K562 (cell line): ENCODE measurements around the gene GMDS.

Experiments used
- KLF10 ChIP-seq: fragments of 250-450 bp; sonication (Bioruptor Pico); IDR thresholded peaks from 2 replicates; pipeline ENCODE4 v1.6.1; 2021; ENCODE audit warnings: matching md5 sums
- POLR2AphosphoS5 ChIP-seq: IDR thresholded peaks from 2 replicates; pipeline ENCODE4 v1.6.1; 2011; ENCODE audit warnings: mild to moderate bottlenecking, low read depth, low read length, moderate library complexity; ENCODE audit not compliant: control insufficient read depth, insufficient read depth
- RNF2 ChIP-seq: sonication (generic); IDR thresholded peaks from 2 replicates; pipeline ENCODE4 v1.6.1; 2016
- TF ChIP-seq, protein P1 (sequence below): fragments of 250-450 bp; sonication (Bioruptor Pico); IDR thresholded peaks from 2 replicates; pipeline ENCODE4 v1.5.0; 2021
- TF ChIP-seq, protein P2 (sequence below): fragments of 250-450 bp; sonication (Bioruptor Pico); IDR thresholded peaks from 2 replicates; pipeline ENCODE4 v1.4.0; 2020; ENCODE audit warnings: mild to moderate bottlenecking, moderate library complexity
- TF ChIP-seq, protein P3 (sequence below): sonication (generic); formaldehyde crosslinking; IDR thresholded peaks from 2 replicates; pipeline ENCODE4 v1.8.0; 2022; ENCODE audit warnings: mild to moderate bottlenecking, missing genetic modification reagents
- TF ChIP-seq, protein P4 (sequence below): fragments of 250-450 bp; sonication (Bioruptor Pico); IDR thresholded peaks from 2 replicates; pipeline ENCODE4 v1.5.0; 2021
- TF ChIP-seq, protein P5 (sequence below), 3 experiments: IDR thresholded peaks in 2 of 3; conservative IDR thresholded peaks in 1 of 3; 2 replicates each; pipeline ENCODE4 v1.5.1; 2011 to 2012; ENCODE audit warnings: low read length in 3 of 3, mild to moderate bottlenecking in 3 of 3, control low read depth in 2 of 3, improper control_type of control experiment in 1 of 3, inconsistent platforms in 1 of 3, low read depth in 1 of 3, mixed read lengths in 1 of 3, moderate library complexity in 1 of 3; ENCODE audit not compliant: insufficient read depth in 2 of 3

DNA sequence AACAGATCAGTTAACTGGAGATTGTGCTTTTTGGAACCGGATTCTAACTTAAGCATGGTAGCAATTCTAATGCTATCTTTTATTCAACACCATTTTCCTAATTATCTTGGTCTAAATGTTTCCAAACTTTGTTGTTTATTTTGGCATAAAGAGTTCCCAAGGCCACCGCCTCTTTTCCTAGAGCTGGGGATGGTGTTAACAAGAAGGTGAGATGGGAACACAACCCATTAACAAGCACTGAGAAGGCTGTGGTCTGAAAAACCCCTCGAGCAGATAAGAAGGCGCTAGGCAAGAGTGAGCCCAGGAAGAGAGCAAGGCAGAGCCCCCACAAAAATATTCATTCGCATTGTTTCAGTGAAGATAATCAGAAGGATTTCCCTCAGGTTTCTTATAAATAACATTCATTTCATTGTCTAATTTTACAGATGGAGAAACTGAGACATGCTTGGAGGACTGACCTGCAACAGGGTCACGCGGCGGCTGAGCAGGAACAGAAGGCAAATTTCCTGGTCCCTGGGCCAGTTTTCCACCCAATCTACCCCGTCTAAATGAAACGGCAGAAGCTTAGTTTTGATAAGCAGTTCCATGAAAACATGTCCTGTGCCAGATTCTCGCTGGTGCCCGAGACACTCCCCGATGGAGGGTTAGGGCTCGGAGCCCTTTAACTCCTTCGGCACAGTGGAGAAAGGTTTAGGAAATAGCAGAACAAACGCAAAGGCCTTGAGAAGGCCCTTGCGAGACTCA lies 480.1 kb downstream of the GMDS start:
- TF ChIP-seq, protein P1, sequence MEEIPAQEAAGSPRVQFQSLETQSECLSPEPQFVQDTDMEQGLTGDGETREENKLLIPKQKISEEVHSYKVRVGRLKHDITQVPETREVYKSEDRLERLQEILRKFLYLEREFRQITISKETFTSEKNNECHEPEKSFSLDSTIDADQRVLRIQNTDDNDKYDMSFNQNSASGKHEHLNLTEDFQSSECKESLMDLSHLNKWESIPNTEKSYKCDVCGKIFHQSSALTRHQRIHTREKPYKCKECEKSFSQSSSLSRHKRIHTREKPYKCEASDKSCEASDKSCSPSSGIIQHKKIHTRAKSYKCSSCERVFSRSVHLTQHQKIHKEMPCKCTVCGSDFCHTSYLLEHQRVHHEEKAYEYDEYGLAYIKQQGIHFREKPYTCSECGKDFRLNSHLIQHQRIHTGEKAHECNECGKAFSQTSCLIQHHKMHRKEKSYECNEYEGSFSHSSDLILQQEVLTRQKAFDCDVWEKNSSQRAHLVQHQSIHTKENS (CRISPR knock-in tag): no peak
- TF ChIP-seq, protein P2, sequence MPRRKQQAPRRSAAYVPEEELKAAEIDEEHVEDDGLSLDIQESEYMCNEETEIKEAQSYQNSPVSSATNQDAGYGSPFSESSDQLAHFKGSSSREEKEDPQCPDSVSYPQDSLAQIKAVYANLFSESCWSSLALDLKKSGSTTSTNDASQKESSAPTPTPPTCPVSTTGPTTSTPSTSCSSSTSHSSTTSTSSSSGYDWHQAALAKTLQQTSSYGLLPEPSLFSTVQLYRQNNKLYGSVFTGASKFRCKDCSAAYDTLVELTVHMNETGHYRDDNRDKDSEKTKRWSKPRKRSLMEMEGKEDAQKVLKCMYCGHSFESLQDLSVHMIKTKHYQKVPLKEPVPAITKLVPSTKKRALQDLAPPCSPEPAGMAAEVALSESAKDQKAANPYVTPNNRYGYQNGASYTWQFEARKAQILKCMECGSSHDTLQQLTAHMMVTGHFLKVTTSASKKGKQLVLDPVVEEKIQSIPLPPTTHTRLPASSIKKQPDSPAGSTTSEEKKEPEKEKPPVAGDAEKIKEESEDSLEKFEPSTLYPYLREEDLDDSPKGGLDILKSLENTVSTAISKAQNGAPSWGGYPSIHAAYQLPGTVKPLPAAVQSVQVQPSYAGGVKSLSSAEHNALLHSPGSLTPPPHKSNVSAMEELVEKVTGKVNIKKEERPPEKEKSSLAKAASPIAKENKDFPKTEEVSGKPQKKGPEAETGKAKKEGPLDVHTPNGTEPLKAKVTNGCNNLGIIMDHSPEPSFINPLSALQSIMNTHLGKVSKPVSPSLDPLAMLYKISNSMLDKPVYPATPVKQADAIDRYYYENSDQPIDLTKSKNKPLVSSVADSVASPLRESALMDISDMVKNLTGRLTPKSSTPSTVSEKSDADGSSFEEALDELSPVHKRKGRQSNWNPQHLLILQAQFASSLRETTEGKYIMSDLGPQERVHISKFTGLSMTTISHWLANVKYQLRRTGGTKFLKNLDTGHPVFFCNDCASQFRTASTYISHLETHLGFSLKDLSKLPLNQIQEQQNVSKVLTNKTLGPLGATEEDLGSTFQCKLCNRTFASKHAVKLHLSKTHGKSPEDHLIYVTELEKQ (CRISPR knock-in tag): no peak
- TF ChIP-seq POLR2AphosphoS5 (no peak), RNF2 (no peak), KLF10 (no peak)
- TF ChIP-seq, protein P3, sequence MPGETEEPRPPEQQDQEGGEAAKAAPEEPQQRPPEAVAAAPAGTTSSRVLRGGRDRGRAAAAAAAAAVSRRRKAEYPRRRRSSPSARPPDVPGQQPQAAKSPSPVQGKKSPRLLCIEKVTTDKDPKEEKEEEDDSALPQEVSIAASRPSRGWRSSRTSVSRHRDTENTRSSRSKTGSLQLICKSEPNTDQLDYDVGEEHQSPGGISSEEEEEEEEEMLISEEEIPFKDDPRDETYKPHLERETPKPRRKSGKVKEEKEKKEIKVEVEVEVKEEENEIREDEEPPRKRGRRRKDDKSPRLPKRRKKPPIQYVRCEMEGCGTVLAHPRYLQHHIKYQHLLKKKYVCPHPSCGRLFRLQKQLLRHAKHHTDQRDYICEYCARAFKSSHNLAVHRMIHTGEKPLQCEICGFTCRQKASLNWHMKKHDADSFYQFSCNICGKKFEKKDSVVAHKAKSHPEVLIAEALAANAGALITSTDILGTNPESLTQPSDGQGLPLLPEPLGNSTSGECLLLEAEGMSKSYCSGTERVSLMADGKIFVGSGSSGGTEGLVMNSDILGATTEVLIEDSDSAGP (CRISPR knock-in tag): no peak
- TF ChIP-seq, protein P4, sequence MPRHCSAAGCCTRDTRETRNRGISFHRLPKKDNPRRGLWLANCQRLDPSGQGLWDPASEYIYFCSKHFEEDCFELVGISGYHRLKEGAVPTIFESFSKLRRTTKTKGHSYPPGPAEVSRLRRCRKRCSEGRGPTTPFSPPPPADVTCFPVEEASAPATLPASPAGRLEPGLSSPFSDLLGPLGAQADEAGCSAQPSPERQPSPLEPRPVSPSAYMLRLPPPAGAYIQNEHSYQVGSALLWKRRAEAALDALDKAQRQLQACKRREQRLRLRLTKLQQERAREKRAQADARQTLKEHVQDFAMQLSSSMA (CRISPR knock-in tag): no peak
- TF ChIP-seq, protein P5, sequence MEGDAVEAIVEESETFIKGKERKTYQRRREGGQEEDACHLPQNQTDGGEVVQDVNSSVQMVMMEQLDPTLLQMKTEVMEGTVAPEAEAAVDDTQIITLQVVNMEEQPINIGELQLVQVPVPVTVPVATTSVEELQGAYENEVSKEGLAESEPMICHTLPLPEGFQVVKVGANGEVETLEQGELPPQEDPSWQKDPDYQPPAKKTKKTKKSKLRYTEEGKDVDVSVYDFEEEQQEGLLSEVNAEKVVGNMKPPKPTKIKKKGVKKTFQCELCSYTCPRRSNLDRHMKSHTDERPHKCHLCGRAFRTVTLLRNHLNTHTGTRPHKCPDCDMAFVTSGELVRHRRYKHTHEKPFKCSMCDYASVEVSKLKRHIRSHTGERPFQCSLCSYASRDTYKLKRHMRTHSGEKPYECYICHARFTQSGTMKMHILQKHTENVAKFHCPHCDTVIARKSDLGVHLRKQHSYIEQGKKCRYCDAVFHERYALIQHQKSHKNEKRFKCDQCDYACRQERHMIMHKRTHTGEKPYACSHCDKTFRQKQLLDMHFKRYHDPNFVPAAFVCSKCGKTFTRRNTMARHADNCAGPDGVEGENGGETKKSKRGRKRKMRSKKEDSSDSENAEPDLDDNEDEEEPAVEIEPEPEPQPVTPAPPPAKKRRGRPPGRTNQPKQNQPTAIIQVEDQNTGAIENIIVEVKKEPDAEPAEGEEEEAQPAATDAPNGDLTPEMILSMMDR (IDR thresholded peaks at IDR 0.05 in 2 of 3, conservative IDR thresholded peaks at IDR 0.05 in 1 of 3; ENCODE audit: insufficient read depth in 2 of 3, low read depth in 1 of 3, low read length in 3 of 3): no peak
